Measurements from ENCODE around the gene CREB3.

GRCh38 chr9:35706951-35707350 lies 25.5 kb upstream of the CREB3 start:
- TF ChIP-seq CTCF (IDR thresholded peaks at IDR 0.05), result no peak
- TF ChIP-seq POLR2A (IDR thresholded peaks at IDR 0.05), result no peak

All from adrenal gland (tissue), 5 donors.